GM12892 (cell line): Measurements from ENCODE around the gene GPR180.

Experiments
- POLR2A ChIP-seq: IDR thresholded peaks from 2 replicates; pipeline ENCODE4 v1.6.1; 2011; ENCODE audit warnings: low read depth, low read length, control low read depth
- POLR2AphosphoS5 ChIP-seq: IDR thresholded peaks from 2 replicates; pipeline ENCODE4 v1.6.1; 2011; ENCODE audit warnings: low read depth, low read length, control low read depth
- TAF1 ChIP-seq: IDR thresholded peaks from 2 replicates; pipeline ENCODE4 v1.6.1; 2011; ENCODE audit warnings: low read depth, mild to moderate bottlenecking, control low read depth, low read length, borderline replicate concordance

GRCh38 chr13:94683409-94683808 lies 81.8 kb downstream of the GPR180 start:
- TF ChIP-seq POLR2A (no peak), POLR2AphosphoS5 (no peak), TAF1 (no peak)
